HAP-1 (cell line): ENCODE measurements around the gene PKD2L2.

ENCODE experiments used
- DNase-seq, 2 experiments: peaks; one replicate each; pipeline ENCODE4 v3.0.0-alpha.2; 2016 to 2020; ENCODE audit warnings: low spot score in 2 of 2
- H3K27me3 ChIP-seq: fragments of 250-450 bp; sonication (Bioruptor Pico); 2 replicates; pipeline ENCODE4 v1.5.1; 2020; ENCODE audit warnings: low read depth, mild to moderate bottlenecking, moderate library complexity
- H3K36me3 ChIP-seq: fragments of 250-450 bp; sonication (Bioruptor Pico); replicated peaks from 2 replicates; pipeline ENCODE4 v1.5.1; 2020; ENCODE audit warnings: mild to moderate bottlenecking
- H3K4me1 ChIP-seq: fragments of 250-450 bp; sonication (Bioruptor Pico); 2 replicates; pipeline ENCODE4 v1.5.1; 2020; ENCODE audit warnings: mild to moderate bottlenecking
- H3K4me3 ChIP-seq: fragments of 250-450 bp; sonication (Bioruptor Pico); 2 replicates; pipeline ENCODE4 v1.5.1; 2020; ENCODE audit warnings: mild to moderate bottlenecking, moderate library complexity
- H3K9me3 ChIP-seq: fragments of 250-450 bp; sonication (Bioruptor Pico); 2 replicates; pipeline ENCODE4 v1.5.1; 2020; ENCODE audit warnings: mild to moderate bottlenecking, moderate library complexity
- in situ Hi-C: fragments of 300-500 bp; cut with MboI; formaldehyde crosslinking; loops from 3 replicates; pipeline ENCODE4 v1.14.3; 2020; ENCODE audit warnings: low sequenced_read_pairs, inconsistent platforms, mixed read lengths

The PKD2L2 gene

DNA sequence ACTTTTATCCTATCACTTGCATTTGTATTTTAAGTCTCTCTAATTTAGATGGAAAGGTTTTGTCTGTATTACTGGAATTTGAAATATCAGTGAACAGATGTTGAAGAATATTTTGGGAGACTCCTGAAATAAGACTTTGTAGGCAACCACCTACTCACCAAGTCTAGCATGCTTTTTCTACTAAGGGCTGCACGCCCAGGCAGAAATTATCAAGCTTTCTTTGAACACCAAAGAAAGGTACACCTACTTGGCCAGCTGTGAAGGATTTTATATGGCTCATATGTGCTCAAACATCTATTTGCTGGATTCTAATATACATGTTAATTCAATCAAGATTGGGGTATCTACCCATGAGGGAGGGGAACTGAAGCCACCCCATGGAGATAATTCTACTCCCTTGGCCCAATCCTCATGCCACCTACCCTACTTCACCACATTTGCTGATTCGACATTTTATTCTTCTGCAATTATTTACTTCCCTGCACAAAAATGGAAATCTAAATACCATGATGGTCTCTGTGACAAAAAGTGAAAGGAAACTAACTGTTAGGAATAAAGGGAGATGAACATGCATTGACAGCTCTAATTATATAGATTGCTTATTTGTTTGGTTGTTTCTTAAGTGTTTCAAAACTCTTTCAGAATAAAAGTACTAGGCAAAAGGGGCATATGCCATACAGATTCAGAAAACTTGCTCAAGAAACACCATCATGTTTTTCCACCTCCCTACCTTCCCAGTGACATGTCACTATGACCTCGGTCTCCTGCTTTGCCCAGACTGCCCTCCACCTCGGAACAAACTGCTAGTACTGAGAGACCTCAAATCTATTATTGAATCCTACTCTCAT, 22.5 kb upstream of the PKD2L2 start:
- in situ Hi-C loops: no loop called here
- no peak for DNase-seq
- Histone ChIP-seq H3K4me1 (no peaks in the 10 kb centered on the region), H3K27me3 (no peaks in the 10 kb centered on the region), H3K9me3 (no peaks in the 10 kb centered on the region), H3K36me3 (no peaks in the 10 kb centered on the region), H3K4me3 (no peak overlapping the region)

DNA sequence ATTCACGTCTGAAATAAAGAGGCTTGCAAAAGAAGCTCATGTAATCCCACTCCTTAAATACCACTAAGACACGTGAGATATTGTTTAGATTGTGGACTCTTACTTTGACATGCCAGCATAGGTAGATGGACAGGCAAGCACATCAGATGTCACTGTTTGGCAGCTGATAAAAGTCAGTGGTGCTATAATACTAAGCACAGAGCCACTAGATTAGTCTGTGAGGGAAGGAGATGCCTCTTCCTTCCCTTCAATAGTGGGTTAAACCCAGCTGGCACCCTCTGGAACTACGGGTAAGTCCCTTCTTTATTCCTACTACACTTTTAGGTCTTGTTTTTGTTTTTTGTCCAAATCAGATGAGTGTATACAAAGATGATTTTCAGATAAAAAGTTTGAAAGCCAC, 21.6 kb upstream of the PKD2L2 start, which contains the start of gene MYOT:
TSS of gene MYOT (plus strand) at position 197 of the 400 bp plus-strand sequence. CDS start 2,792 bp downstream, outside the sequence.
- Histone ChIP-seq H3K27me3 (no peaks in the 10 kb centered on the region), H3K4me3 (no peak within 1 kb of the TSS), H3K4me1 (no peaks in the 10 kb centered on the region), H3K36me3 (no peaks in the 10 kb centered on the region), H3K9me3 (no peaks in the 10 kb centered on the region)
- no peak for DNase-seq
- in situ Hi-C loops: no loop called here

DNA sequence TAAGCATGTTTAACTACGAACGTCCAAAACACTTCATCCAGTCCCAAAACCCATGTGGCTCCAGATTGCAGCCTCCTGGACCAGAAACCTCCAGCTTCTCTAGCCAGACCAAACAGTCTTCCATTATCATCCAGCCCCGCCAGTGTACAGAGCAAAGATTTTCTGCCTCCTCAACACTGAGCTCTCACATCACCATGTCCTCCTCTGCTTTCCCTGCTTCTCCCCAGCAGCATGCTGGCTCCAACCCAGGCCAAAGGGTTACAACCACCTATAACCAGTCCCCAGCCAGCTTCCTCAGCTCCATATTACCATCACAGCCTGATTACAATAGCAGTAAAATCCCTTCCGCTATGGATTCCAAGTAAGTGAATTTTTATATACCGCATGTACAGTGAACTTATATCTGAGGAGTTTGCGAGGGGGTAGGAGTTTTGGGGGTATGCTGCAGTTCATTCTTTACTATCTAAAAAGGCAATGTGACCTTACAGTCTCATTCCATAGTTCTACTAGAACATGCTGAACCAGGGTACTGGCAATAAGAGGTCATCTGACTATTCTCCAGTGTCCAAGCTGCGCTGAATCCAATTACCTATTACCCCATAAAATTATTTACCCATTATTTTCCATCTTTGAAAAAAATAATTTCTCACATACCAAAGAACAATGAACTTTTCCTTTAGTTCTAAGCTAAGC, 18.5 kb upstream of the PKD2L2 start:
- in situ Hi-C loops: no loop called here
- no peaks in the 10 kb centered on the region for H3K4me1 ChIP-seq
- no peak for DNase-seq
- no peaks in the 10 kb centered on the region for H3K27me3 ChIP-seq
- no peaks in the 10 kb centered on the region for H3K36me3 ChIP-seq
- no peaks in the 10 kb centered on the region for H3K9me3 ChIP-seq
- no peak overlapping the region for H3K4me3 ChIP-seq

DNA sequence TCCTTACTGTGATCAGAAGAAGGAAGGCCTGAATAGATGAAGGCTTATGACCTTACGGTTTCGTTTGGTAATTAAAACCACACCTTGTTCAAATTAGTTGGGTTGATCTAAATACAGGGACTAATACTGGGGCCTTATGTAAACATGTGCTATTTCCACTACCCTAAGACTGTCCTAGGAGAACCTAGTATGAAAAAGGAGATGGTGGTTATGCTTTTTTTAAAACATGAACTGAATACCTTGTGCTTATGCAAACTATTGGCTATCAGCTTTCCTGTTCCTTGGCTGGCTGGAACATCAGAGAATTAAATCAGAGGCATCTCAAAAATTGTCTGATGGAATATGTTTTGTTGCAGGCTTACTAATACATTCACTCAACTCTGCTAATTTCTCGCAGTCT, 17.7 kb upstream of the PKD2L2 start:
- Histone ChIP-seq H3K4me3 (no peak overlapping the region), H3K36me3 (no peaks in the 10 kb centered on the region), H3K9me3 (no peaks in the 10 kb centered on the region), H3K27me3 (no peaks in the 10 kb centered on the region), H3K4me1 (no peaks in the 10 kb centered on the region)
- in situ Hi-C loops: no loop called here
- DNase-seq: no peak

GRCh38 chr5:137872466-137872865, 16.8 kb upstream of the PKD2L2 start:
- H3K9me3 ChIP-seq: no peaks in the 10 kb centered on the region
- in situ Hi-C loops: no loop called here
- H3K4me3 ChIP-seq: no peak overlapping the region
- H3K4me1 ChIP-seq: no peaks in the 10 kb centered on the region
- DNase-seq: no peak
- no peaks in the 10 kb centered on the region for H3K36me3 ChIP-seq
- no peaks in the 10 kb centered on the region for H3K27me3 ChIP-seq

DNA sequence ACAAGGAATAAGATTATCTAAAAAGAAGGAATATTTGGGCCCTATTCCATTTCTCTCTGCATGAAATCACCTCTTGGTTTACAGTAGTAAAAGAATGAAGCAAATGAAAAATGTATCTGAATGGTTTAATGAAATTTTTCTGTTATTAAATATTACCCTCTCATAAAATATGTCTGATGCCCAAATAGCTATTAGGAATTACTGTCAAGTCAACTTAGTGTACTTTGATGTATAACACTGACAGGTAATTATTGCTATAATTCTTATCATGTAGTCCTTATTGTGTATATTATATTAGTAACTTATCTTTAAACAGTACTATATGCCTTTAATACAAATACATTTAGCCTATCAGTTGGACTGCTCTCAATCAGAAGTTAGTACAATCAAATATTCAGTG, 13.2 kb upstream of the PKD2L2 start:
- no peaks in the 10 kb centered on the region for H3K27me3 ChIP-seq
- no peak for DNase-seq
- no peaks in the 10 kb centered on the region for H3K36me3 ChIP-seq
- no peaks in the 10 kb centered on the region for H3K9me3 ChIP-seq
- in situ Hi-C loops: no loop called here
- no peaks in the 10 kb centered on the region for H3K4me1 ChIP-seq
- no peak overlapping the region for H3K4me3 ChIP-seq

- no peak overlapping the region for H3K4me3 ChIP-seq
- no peaks in the 10 kb centered on the region for H3K36me3 ChIP-seq
- no peaks in the 10 kb centered on the region for H3K27me3 ChIP-seq
- in situ Hi-C loops: no loop called here
- no peak for DNase-seq
- no peaks in the 10 kb centered on the region for H3K9me3 ChIP-seq
- no peaks in the 10 kb centered on the region for H3K4me1 ChIP-seq
These were observed 8.9 kb upstream of the PKD2L2 start for GRCh38 chr5:137880313-137880712.

- Histone ChIP-seq H3K4me3 (peak overlapping the region; percentile 34; the same call in 1 of the 2 replicates), H3K4me1 (peaks cover 34% of the 10 kb centered on the region), H3K9me3 (0 out of 2 replicates have a peak, but pooled peaks cover 2% of the 10 kb centered on the region), H3K27me3 (no peaks in the 10 kb centered on the region), H3K36me3 (no peaks in the 10 kb centered on the region)
- in situ Hi-C loops: no loop called here
- peak in 1 of 2 experiments; percentile 23 for DNase-seq
These were observed 1.4 kb upstream of the PKD2L2 start for GRCh38 chr5:137887831-137888230.

- Histone ChIP-seq H3K9me3 (0 out of 2 replicates have a peak, but pooled peaks cover 2% of the 10 kb centered on the region), H3K4me3 (peak overlapping the region; percentile 34), H3K4me1 (peaks cover 34% of the 10 kb centered on the region), H3K27me3 (no peaks in the 10 kb centered on the region), H3K36me3 (no peaks in the 10 kb centered on the region)
- DNase-seq: peak in 1 of 2 experiments; percentile 36
- in situ Hi-C loops: no loop called here
These were observed 793 bp upstream of the PKD2L2 start for GRCh38 chr5:137888466-137888862.

GRCh38 chr5:137890845-137891244, 1.6 kb downstream of the PKD2L2 start:
- H3K36me3 ChIP-seq: no peaks in the 10 kb centered on the region
- H3K4me1 ChIP-seq: peaks cover 34% of the 10 kb centered on the region
- H3K9me3 ChIP-seq: 0 out of 2 replicates have a peak, but pooled peaks cover 2% of the 10 kb centered on the region
- DNase-seq: no peak
- in situ Hi-C loops: no loop called here
- H3K27me3 ChIP-seq: no peaks in the 10 kb centered on the region
- no peak overlapping the region for H3K4me3 ChIP-seq

DNA sequence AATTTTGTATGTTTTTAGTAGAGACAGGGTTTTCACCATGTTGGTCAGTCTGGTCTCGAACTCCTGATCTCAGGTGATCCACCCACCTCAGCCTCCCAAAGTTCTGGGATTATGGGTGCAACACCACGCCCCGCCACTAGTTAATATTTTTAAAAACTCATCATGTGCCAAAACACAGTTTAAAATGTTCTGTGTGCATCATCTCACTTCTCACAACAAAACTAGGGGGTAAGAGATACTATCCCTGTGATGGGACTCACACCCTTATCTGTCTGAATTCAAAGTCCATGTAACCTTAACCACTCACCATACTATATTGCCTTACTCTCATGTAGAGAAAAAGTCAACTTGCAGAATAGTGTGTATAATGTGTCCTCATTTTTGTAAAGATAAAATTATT, 2.6 kb downstream of the PKD2L2 start:
- Histone ChIP-seq H3K9me3 (0 out of 2 replicates have a peak, but pooled peaks cover 2% of the 10 kb centered on the region), H3K4me3 (no peak overlapping the region), H3K27me3 (no peaks in the 10 kb centered on the region), H3K36me3 (no peaks in the 10 kb centered on the region), H3K4me1 (peaks cover 29% of the 10 kb centered on the region)
- peak in 1 of 2 experiments; percentile 21 for DNase-seq
- in situ Hi-C loops: no loop called here

DNA sequence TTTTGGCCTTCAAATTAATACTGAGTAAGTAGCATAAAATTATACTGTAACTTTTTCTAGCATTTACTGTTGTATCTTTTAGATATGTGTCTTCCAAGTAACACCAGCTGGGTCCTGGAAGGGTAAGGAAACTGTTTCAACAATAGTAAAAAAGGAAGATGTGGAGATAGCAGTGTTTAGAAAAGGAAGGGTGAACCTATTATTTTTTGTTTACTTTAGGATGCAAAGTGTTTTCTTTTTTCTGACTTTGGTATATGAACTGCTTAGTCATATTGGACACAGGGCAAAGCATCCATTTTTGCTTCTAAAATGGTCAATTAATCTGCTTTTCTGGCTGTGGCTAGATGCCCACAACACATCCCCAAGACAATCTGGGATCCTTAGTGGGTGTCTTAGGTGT, 5.3 kb downstream of the PKD2L2 start:
- in situ Hi-C loops: no loop called here
- DNase-seq: no peak
- Histone ChIP-seq H3K4me1 (peaks cover 9% of the 10 kb centered on the region), H3K9me3 (0 out of 2 replicates have a peak, but pooled peaks cover 1% of the 10 kb centered on the region), H3K36me3 (no peaks in the 10 kb centered on the region), H3K27me3 (no peaks in the 10 kb centered on the region), H3K4me3 (no peak overlapping the region)

DNA sequence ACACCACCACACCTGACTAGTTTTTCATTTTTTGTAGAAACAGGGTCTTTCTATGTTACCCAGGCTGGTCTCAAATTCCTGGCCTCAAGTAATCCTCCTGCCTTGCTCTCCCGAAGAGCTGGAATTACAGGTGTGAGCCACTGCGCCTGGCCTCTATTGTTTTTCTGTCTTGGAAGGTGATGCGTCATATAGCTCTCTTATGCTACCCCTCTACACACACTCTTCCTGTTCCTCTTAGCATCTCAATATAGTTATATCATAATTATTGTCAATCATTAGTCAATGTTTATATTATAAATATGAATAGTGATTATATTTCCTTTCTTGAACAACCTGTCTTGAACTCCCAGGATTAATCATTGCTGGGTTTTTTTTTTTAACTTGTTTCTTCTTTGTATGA, 7.3 kb downstream of the PKD2L2 start:
- no peaks in the 10 kb centered on the region for H3K27me3 ChIP-seq
- no peaks in the 10 kb centered on the region; the same call in 1 of the 2 replicates for H3K4me1 ChIP-seq
- no peak for DNase-seq
- H3K9me3 ChIP-seq: no peaks in the 10 kb centered on the region
- no peaks in the 10 kb centered on the region for H3K36me3 ChIP-seq
- in situ Hi-C loops: no loop called here
- no peak overlapping the region for H3K4me3 ChIP-seq

DNA sequence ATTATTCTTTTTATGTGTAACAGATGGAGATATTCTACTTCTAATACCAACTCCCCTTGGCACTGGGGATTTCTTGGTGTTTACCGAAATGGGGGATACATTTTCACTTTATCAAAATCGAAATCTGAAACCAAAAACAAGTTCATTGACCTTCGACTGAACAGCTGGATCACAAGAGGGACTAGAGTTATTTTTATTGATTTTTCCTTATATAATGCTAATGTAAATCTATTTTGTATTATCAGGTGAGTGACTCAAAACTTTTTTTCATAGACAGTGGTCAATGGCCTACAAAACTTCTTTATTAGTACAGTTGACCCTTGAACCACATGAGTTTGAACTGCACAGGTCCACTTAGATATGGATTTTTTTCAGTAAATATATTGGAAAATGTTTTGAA, 10.2 kb downstream of the PKD2L2 start:
- H3K4me3 ChIP-seq: no peak overlapping the region
- in situ Hi-C loops: no loop called here

More for the DNA sequence above, 10.2 kb downstream of the PKD2L2 start:
- H3K9me3 ChIP-seq: no peaks in the 10 kb centered on the region
- no peaks in the 10 kb centered on the region for H3K36me3 ChIP-seq
- no peaks in the 10 kb centered on the region; the same call in 1 of the 2 replicates for H3K4me1 ChIP-seq
- H3K27me3 ChIP-seq: no peaks in the 10 kb centered on the region
- no peak for DNase-seq
